Bronchial epithelial cell (primary cell): Measurements from ENCODE around the gene ZNF615. TPM values are rescaled to one million over a fixed set of nuclear protein-coding genes. Genes with fewer than 3 reads are reported as not detected.
A peak's percentile ranks its signal among the peaks of the same experiment; 100 is the strongest.
"Not testable (repeated sequence)": the region's sequence is repeated elsewhere in the genome, so short reads cannot be mapped to it uniquely, and the experiment has no call there.

Source experiments
- DNase-seq: peaks from one replicate; pipeline ENCODE4 v3.0.0-alpha.2; 2010; ENCODE audit warnings: low read depth
- FAIRE-seq: peaks from 2 replicates; lab custom pipeline; 2011; peaks lifted over from hg19 to GRCh38; lab: Jason Lieb, UNC
- H3K27me3 ChIP-seq: 2 replicates; pipeline ENCODE4 v1.5.1; 2011; ENCODE audit warnings: low read length; ENCODE audit not compliant: control insufficient read depth, insufficient read depth
- H3K36me3 ChIP-seq: 2 replicates; pipeline ENCODE4 v1.5.1; 2011; ENCODE audit warnings: low read length; ENCODE audit not compliant: control insufficient read depth, insufficient read depth
- H3K4me3 ChIP-seq: 2 replicates; pipeline ENCODE4 v1.5.1; 2011; ENCODE audit warnings: mild to moderate bottlenecking, low read depth, low read length, control low read depth
- total RNA-seq: library from RNA; depleted of rRNA; stranded (reverse); fragments of >200 nt; gene quantifications from 2 replicates; pipeline ENCODE4 v1.2.1, GENCODE V29; 2014
- TF ChIP-seq, protein P1 (sequence below): IDR thresholded peaks from 2 replicates; pipeline ENCODE4 v1.5.1; 2011; ENCODE audit warnings: mild to moderate bottlenecking, moderate library complexity, low read length, control low read depth, inconsistent platforms; ENCODE audit not compliant: insufficient read depth, severe bottlenecking

Gene ZNF615
- 9.0 and 12.4 TPM in 2 replicates for total RNA-seq

DNA sequence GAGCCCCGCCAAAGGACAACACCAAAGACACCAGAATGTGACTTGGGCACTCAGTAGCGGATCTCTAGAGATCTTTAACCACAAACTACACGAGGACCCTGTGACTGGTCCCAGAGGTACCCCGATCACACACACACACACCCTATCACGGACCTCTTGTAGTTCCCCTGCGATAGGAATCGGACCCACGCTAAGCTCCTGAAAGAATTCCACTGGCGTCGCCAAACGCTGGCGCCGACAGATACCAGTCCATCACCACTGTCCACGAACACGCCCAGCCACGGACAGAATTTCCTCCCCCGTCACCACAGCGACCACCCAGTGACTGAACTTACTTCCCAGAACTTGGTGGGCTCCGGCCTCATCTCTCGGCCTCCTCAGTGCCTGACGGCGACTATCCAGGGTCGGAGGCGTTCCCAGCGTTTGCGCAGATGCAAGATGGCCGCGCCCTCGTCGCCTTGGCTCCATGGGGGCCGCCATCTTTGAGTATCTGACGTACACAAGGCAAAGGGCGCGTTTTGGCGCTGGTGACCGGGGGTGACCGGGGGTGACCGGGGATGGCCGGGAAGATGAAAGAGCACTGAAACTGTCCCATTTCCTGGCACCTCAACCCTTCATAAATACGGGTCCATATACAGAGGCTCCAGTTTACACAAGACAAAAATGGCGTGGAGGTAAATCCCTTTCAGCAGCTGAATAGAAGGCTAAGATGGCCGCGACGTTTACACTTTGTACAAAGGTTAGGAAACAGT, at the start of gene ZNF615:
TSS of gene ZNF615 (minus strand) at position 406 of the 752 bp plus-strand sequence. CDS start 4,500 bp downstream, outside the sequence.
- TF ChIP-seq, protein P1, sequence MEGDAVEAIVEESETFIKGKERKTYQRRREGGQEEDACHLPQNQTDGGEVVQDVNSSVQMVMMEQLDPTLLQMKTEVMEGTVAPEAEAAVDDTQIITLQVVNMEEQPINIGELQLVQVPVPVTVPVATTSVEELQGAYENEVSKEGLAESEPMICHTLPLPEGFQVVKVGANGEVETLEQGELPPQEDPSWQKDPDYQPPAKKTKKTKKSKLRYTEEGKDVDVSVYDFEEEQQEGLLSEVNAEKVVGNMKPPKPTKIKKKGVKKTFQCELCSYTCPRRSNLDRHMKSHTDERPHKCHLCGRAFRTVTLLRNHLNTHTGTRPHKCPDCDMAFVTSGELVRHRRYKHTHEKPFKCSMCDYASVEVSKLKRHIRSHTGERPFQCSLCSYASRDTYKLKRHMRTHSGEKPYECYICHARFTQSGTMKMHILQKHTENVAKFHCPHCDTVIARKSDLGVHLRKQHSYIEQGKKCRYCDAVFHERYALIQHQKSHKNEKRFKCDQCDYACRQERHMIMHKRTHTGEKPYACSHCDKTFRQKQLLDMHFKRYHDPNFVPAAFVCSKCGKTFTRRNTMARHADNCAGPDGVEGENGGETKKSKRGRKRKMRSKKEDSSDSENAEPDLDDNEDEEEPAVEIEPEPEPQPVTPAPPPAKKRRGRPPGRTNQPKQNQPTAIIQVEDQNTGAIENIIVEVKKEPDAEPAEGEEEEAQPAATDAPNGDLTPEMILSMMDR, result no peak
- DNase-seq, result peak; percentile 57
- Histone ChIP-seq H3K4me3 (peak within 1 kb of the TSS; percentile 94), H3K36me3 (peaks cover 2% of the 10 kb centered on the region), H3K27me3 (no peaks in the 10 kb centered on the region)
- no peak for FAIRE-seq

DNA sequence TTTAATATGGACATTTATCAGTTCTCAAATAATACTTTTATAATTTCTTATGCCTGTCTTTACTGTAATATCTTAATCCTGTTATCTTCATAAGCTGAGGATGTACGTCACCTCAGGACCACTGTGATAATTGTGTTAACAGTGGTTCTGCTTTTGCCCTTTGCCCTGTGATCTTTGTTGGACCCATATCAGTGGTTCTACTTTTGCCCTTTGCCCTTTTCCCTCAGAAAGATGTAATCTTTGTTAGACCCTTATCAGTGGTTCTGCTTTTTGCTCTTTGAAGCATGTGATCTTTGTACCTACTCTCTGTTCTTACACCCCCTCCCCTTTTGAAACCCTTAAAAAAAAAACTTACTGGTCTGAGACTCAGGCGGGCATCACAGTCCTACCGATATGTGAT, 48.5 kb upstream of the ZNF615 start:
- not testable (repeated sequence) for H3K4me3 ChIP-seq, FAIRE-seq, H3K27me3 ChIP-seq, DNase-seq, H3K36me3 ChIP-seq

DNA sequence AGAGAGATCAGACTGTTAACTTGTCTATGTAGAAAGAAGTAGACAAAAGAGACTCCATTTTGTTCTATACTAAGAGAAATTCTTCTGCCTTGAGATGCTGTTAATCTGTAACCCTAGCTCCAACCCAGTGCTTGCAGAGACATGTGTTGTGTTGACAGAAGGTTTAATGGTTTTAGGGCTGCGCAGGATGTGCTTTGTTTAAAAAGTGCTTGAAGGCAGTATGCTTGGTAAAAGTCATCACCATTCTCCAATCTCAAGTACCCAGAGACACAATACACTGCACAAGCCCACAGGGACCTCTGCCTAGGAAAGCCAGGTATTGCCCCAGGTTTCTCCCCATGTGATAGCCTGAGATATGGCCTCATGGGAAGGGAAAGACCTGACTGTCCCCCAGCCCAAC, 43.7 kb upstream of the ZNF615 start:
- FAIRE-seq, result peak; percentile 23
- H3K4me3 ChIP-seq, H3K36me3 ChIP-seq, H3K27me3 ChIP-seq: not testable (repeated sequence)
- peak; percentile 83 for DNase-seq

DNA sequence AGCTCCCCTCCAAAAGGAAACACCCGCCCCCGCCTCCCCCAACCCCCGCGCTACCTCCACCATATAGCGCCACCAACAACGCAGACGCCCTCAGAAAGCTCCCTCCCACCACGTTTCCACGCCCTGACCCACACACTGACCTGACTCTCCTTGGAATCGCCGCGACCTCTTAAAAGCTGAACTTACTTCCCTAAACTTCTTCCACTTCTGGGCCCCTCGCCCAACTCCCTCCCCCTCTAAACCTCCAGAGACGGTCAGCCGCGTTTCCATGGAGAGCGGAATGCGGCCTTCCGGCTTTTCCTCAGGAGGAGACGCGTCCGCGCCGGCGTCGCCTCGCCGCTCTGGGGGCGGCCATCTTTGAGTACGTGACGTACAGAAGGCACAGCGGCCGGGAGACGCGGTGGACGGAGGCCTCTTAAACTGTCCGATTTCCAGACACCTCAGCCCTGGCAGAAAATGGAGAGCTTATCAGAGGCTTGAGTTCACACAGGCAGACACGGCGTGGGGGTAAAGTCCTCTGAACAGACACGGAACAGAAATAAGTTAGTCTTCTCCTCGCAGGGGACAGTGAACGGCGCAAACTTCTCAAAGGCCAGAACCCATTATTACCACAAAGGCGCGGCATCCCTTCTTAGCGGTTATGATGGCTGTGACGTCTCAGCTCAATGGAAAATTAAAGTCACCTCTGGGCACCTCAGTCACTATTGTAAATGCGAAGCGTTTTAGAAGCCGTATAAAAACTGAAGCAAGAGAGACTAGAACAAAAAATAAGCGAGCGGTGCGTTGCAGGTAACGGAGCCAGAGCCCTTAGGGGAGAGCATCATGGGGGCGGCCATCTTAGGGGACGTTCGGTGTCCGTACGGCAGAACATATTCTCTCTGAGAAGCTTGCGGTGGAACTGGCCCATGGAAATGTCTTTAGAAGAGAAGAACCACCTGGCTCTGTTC, 40.8 kb upstream of the ZNF615 start, which contains the start of gene ZNF432:
TSS of gene ZNF432 (minus strand) at position 284 of the 947 bp plus-strand sequence. CDS start 1,970 bp downstream, outside the sequence.
- H3K4me3 ChIP-seq, result peak within 1 kb of the TSS; percentile 80
- TF ChIP-seq, protein P1, result no peak
- peak; percentile 72 for DNase-seq
- no peak for FAIRE-seq
- H3K36me3 ChIP-seq, result peaks cover 6% of the 10 kb centered on the region
- no peaks in the 10 kb centered on the region for H3K27me3 ChIP-seq

DNA sequence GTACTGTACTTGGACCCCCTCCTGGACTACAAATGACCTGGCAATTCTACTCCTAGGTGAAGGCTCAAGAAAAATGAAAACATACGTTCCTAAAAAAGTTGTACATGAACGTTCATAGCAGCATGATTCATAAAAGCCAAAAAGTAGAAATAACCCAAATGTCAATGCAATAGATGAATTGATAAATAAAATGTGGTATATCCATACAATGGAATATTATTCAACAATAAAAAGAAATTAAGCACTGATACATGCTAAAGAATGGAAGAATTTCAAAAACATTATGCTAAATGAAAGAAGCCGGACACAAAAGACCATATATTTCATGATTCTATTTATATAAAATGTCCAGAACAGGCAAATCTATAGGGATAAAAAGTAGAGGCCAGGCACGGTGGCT, 31.2 kb upstream of the ZNF615 start:
- Histone ChIP-seq H3K27me3 (no peaks in the 10 kb centered on the region), H3K4me3 (no peak overlapping the region), H3K36me3 (peaks cover 17% of the 10 kb centered on the region)
- FAIRE-seq (no peak), DNase-seq (no peak)
- TF ChIP-seq, protein P1, result no peak

DNA sequence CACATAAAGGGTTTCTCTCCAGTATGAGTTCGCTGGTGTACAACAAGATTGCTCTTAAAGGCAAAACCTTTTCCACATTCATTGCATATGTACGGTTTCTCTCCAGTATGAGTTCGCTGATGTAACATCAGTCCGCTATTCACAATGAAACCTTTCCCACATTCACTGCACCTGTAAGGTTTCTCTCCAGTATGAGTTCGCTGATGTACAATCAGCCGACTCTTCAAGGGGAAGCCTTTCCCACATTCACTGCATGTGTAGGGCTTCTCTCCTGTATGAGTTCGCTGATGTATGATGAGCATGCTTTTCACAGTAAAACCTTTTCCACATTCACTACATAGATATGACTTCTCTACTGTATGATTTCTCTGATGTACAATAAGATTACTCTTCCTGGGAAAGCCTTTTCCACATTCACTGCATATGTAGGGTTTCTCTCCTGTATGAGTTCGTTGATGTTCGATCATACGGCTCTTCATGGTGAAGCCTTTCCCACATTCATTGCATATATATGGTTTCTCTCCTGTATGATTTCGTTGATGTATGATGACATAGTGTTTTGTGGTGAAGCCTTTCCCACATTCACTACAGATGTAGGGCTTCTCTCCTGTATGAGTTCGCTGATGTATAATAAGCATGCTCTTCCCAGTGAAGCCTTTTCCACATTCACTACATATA, 26.2 kb upstream of the ZNF615 start:
- Histone ChIP-seq H3K36me3 (peaks cover 10% of the 10 kb centered on the region), H3K27me3 (no peaks in the 10 kb centered on the region), H3K4me3 (no peak overlapping the region)
- TF ChIP-seq, protein P1, result no peak
- peak; percentile 68 for FAIRE-seq
- DNase-seq, result no peak
